Measurements from ENCODE around the gene MTMR2.

Gene MTMR2

DNA sequence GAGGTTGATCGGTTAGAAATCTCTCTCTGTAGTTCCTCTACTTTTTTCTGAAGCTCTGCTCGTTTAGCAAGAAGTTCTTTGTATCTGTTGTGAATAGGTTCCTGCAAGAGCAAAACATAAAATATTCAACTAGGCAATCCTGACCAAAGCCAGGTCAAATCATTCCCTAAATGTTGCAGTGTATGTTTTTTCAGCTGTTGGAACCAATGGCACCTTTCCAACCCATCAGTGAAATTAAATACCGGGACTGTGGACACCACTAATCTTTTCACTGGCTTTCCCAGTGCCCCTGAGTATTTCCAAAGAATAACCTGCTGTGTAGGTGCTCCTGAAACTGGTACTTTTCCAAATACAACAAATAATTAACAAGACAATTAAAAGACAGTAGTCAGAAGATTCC is 88.6 kb downstream of the MTMR2 start:
- DNase-seq (ENCODE audit: low read depth), result no peak
- TF ChIP-seq, protein P1, sequence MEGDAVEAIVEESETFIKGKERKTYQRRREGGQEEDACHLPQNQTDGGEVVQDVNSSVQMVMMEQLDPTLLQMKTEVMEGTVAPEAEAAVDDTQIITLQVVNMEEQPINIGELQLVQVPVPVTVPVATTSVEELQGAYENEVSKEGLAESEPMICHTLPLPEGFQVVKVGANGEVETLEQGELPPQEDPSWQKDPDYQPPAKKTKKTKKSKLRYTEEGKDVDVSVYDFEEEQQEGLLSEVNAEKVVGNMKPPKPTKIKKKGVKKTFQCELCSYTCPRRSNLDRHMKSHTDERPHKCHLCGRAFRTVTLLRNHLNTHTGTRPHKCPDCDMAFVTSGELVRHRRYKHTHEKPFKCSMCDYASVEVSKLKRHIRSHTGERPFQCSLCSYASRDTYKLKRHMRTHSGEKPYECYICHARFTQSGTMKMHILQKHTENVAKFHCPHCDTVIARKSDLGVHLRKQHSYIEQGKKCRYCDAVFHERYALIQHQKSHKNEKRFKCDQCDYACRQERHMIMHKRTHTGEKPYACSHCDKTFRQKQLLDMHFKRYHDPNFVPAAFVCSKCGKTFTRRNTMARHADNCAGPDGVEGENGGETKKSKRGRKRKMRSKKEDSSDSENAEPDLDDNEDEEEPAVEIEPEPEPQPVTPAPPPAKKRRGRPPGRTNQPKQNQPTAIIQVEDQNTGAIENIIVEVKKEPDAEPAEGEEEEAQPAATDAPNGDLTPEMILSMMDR (IDR thresholded peaks at IDR 0.05; ENCODE audit: control insufficient read depth, insufficient read depth, low read depth, low read length, missing control alignments), result no peak
- no peak overlapping the region for H3K4me3 ChIP-seq (ENCODE audit: control insufficient read depth, low read depth, low read length)

DNA sequence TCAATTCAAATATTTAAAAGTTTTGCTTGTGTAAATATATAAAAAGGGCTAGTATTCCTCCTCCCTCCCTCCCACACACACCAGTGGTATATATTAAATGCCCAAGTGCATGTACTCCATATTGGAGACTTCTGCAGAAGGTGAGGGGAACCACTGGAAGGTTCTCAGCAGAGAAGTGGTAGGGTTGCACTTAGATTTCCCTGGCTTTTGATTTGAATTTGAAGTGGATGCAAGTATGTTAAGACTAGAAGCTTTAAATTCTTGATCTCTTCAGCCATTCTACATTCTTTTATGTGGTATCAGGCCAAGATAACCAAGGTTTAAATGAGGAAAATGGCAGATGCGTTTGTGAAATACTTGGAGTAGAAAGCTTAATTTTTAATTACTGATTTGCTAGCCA is 90.5 kb downstream of the MTMR2 start:
- no peak overlapping the region for H3K4me3 ChIP-seq (ENCODE audit: control insufficient read depth, low read depth, low read length)
- DNase-seq (ENCODE audit: low read depth), result no peak
- TF ChIP-seq, protein P1 (IDR thresholded peaks at IDR 0.05; ENCODE audit: control insufficient read depth, insufficient read depth, low read depth, low read length, missing control alignments), result no peak

DNA sequence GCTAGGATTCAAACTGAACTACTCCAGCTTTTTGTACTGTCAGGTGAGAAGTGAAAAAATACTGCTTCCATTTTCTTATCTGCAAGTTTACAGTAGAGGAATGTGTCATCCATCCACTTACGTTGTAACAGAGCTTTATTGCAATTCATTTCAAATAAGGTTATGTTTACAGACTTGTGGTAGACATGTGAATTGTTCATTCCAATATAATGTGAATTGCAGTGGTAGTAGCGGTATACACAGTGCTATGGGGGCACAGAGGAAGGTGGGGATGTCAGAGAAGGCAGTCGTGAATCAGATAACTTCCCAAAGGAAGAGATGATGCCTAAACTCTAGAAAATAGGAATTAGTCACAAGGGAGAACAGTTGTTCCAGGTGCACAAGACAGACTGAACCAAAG is 91.1 kb downstream of the MTMR2 start:
- TF ChIP-seq, protein P1 (IDR thresholded peaks at IDR 0.05; ENCODE audit: control insufficient read depth, insufficient read depth, low read depth, low read length, missing control alignments), result no peak
- no peak overlapping the region for H3K4me3 ChIP-seq (ENCODE audit: control insufficient read depth, low read depth, low read length)
- DNase-seq (ENCODE audit: low read depth), result no peak

DNA sequence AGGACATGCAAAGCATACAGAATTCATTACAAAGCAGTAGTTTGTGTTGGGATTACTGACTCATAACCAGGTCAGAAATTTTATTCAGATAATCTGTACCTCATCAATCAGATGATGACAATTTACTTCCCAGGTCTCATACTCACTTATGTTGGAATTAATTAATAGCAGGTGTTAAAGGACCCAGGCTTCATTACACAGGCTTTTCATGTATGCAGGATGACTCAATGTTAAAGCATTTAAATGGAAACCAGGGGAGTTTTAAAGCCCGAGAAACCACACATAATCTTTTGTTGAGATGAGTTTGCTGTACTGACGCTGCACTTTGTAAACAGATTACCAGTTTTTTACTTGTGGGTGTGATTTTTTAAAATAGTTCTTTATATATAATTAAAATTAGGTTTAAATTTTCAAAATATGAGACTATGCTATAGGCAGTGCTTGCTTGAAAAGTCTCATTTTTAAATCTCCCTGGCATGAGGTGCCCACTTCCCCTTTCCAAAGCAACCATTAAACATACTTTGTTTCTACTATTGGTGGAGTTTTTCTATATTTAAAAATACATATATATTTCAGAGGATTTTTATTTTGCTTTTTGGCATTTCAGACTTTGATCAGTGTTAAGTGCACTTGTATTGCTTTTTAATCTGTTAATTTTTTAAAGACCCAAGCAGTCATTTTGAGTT is 92.6 kb downstream of the MTMR2 start:
- DNase-seq (ENCODE audit: low read depth), result peak; percentile 87

DNA sequence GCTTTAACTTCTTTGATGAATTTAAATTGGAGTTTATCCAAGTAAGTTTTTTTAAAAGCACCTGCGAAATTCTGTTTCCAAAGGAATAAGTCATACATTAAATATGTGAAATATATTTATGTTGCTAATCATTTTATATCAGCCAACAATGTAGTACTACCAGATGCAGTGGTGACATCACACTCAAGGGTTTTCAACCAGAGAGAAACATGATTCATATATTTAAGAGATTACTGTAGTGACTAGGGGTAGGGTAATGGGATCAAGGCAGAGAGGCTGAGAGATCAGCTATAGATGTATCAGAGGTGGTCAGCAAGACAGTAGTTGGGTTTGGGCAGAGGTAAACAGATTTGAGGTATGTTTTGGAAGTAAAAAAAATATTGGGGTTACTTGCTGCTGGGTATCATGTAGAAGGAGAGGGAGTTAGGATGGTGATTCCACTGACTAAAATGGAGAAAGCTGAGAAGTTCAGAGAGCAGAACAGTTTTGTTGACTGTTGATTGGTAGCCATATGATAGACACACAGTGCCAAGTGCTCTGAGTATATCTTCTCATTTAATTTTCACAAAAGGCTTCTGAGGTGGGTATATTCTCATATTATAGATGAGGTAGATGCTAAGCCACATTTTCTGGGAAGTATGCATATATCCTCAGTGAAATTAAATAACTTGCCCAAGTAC is 94.2 kb downstream of the MTMR2 start:
- TF ChIP-seq, protein P1 (IDR thresholded peaks at IDR 0.05; ENCODE audit: control insufficient read depth, insufficient read depth, low read depth, low read length, missing control alignments), result no peak
- no peak overlapping the region for H3K4me3 ChIP-seq (ENCODE audit: control insufficient read depth, low read depth, low read length)
- no peak for DNase-seq (ENCODE audit: low read depth)

More for the DNA sequence above, 92.6 kb downstream of the MTMR2 start:
- TF ChIP-seq, protein P1 (IDR thresholded peaks at IDR 0.05; ENCODE audit: control insufficient read depth, insufficient read depth, low read depth, low read length, missing control alignments), result no peak
- H3K4me3 ChIP-seq (ENCODE audit: control insufficient read depth, low read depth, low read length), result no peak overlapping the region

DNA sequence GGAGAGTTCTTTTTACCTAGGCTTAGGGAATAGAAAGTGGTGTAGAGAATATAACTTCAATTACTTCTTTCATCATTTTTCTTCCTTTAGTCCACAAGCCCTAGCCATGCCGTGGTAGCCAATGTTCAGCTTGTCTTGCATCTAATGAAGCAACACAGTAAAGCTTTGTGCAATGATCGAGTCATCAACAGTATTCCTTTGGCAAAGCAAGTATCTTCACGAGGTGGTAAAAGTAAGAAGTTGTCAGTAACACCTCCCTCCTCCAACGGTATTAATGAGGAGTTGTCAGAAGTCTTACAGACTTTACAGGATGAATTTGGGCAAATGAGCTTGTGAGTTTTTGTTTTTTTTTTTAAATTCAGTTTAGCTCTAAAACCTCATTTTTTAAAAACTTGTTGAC is 96.2 kb downstream of the MTMR2 start:
- TF ChIP-seq, protein P1 (IDR thresholded peaks at IDR 0.05; ENCODE audit: control insufficient read depth, insufficient read depth, low read depth, low read length, missing control alignments), result no peak
- no peak for DNase-seq (ENCODE audit: low read depth)
- no peak overlapping the region for H3K4me3 ChIP-seq (ENCODE audit: control insufficient read depth, low read depth, low read length)
